T47D (cell line): ENCODE results near the gene B3GALT5.

Experiments
- DNase-seq, 2 experiments: peaks; one replicate each; pipeline versions ENCODE4 v3.0.0 to v3.0.0-alpha.2; 2011 to 2012; ENCODE audit warnings: low read depth in 1 of 2, low spot score in 1 of 2
- JUND ChIP-seq: IDR thresholded peaks from 2 replicates; pipeline ENCODE4 v1.6.1; 2012; ENCODE audit warnings: low read depth
- in situ Hi-C: cut with HindIII; loops from 2 replicates; pipeline ENCODE4 v1.10.0; 2016; ENCODE audit warnings: low sequenced_read_pairs, low pct_unique_long_range_greater_than_20kb

B3GALT5 gene

DNA sequence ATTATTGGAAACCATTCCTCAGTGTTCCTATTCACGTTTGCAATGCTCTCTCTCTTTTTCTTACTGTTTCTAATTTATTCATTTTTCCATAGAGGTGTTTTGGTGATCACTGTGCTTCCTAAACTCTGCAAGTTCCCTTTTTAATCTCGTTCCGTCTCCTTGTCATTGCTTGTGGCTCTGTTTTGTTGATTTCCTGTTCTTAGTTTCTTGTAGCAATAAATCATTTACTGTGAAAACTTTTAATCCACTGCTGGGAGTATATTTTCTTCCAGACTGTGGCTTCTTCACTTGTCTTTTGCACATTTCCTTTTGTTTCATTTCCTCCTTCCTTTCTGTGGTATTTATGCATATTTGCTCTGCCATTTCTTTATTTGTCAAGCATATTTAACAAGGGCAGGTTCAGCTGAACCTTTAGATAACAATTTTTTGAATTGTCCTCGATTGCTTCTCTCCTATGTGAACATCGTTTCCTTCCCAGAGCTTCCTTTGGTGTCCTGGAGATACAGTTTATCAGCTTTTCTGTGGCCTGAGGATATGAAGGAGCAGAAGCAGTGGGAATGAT lies 3.6 kb downstream of the B3GALT5 start:
- TF ChIP-seq JUND = no peak

DNA sequence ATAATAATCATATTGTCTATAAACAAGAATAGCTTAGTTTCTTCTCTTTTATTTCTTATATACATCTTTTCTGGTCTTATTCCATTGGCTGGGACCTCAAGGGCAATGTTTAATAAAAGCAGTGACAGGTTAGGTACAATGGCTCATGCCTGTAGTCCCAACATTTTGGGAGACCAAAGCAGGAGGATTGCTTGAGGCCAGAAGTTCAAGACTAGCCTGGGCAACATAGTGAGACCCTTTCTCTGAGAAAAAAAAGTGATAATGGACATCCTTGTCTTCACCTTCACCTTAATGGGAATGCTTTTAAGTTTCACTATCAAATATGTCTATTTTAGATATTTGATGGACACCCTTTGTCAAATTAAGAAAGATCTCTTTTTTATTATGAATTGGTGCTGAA lies 8.1 kb downstream of the B3GALT5 start:
- no peak for DNase-seq
- in situ Hi-C loops = no loop called here
- no peak for TF ChIP-seq JUND

More for the DNA sequence above, 3.6 kb downstream of the B3GALT5 start:
- in situ Hi-C loops = no loop called here
- no peak for DNase-seq

DNA sequence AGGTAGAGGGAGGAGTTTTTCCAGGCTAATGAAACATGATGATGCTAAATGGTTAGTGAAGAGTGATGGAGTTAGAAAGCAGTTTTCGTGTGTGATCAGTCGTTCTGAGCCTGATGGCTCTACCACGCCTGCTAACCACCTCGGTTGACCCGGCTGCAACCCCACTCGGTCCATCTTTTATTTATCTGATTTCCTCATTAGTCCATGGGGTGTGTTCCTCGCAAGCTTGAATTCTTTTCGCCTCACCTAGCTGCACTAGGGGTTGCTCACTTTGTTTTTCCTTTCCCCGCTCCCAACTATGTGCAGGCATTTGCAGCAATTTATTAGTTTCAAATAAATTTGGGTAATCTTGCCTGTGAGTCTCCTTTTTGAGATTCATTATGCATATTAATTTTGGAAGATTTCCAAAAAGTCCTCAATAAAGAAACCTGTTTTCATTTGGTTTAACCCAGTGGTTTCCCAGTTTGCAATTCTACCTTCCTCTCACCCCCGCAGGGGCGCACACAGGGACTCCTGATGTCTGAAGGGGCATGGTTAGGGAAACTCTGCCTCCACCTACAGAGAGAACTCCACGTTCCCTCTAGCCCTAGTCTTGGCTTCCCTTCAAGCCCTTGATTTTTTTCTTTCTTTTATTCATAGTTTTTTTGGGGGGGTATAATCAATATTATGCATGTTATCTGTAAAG lies 12.6 kb downstream of the B3GALT5 start:
- no peak for TF ChIP-seq JUND
- DNase-seq = no peak
- in situ Hi-C loops = no loop called here

- DNase-seq = no peak
- in situ Hi-C loops = no loop called here
- TF ChIP-seq JUND = no peak
Observed at GRCh38 chr21:39628385-39628784, 15.6 kb downstream of the B3GALT5 start.

- in situ Hi-C loops = no loop called here
- DNase-seq = no peak
- TF ChIP-seq JUND = no peak
Observed at GRCh38 chr21:39630191-39630591, 17.5 kb downstream of the B3GALT5 start.

DNA sequence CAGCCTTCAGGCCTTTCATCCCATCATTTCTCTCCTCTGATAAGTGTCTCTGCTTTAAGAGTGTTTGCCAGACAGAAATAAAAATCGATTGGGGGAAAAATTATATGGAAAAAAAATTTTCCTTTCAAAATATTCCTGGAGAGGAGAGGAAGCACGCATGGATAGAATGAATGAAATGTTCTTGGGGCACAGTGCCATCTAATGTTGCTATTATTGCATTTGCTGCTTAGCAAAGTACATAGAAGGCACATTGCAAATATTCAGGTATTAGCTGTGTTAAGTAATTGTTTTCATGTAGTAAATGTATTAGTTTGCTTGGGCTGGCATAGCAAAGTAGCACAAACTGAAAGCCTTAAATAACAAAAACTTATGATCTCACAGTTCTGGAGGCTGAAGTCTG lies 18.1 kb downstream of the B3GALT5 start:
- DNase-seq = peak in 1 of 2 experiments; percentile 40
- in situ Hi-C loops = no loop called here
- TF ChIP-seq JUND = no peak

GRCh38 chr21:39631842-39632562 lies 19.3 kb downstream of the B3GALT5 start:
- in situ Hi-C loops = no loop called here
- DNase-seq = no peak

GRCh38 chr21:39632796-39633442 lies 20.2 kb downstream of the B3GALT5 start:
- in situ Hi-C loops = no loop called here
- DNase-seq = no peak

More at GRCh38 chr21:39631842-39632562, 19.3 kb downstream of the B3GALT5 start:
- no peak for TF ChIP-seq JUND

DNA sequence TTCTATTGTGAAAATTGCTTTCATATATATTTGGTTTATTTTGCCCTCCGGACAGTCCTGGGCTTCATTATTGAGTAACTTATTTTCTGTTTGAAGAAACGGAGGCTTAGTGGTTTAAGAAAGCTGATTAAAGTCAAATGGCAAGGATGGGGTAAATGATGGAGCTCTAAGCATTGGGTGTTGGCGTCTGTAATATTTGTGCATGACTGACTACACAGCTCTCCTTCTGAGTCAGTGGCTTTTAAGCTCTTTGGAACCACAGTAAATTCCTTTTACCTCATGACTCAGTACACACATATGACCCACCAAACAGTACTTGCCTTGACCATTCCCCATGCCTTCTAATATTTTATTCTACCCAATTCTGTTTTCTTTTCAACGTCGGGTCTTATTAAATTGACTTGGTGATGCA lies 21.0 kb downstream of the B3GALT5 start:
- in situ Hi-C loops = no loop called here
- no peak for DNase-seq
- no peak for TF ChIP-seq JUND

More at GRCh38 chr21:39632796-39633442, 20.2 kb downstream of the B3GALT5 start:
- no peak for TF ChIP-seq JUND

DNA sequence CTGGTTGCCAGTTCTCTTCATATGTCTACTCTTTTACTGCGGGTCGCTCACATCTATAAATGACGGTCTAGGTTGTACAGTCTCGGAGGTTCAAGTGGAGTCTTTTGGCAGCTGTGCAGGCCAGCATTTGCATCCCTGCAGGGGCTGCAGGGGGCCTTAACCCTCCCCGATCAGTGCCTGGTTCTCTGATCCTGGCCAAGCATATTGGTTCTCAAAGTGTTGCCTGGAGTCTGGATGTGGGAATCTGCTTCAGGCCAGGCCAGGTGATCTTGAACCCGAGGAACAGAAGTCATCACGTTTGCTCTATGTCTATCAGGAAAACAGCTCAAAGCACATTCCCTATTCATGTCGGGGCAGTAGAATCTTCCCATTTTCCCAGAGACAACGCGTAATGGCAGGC lies 21.8 kb downstream of the B3GALT5 start:
- in situ Hi-C loops = no loop called here
- TF ChIP-seq JUND = no peak
- no peak for DNase-seq

GRCh38 chr21:39637197-39637970 lies 24.6 kb downstream of the B3GALT5 start:
- TF ChIP-seq JUND = no peak
- DNase-seq = no peak
- in situ Hi-C loops = no loop called here

- DNase-seq = no peak
- in situ Hi-C loops = no loop called here
- no peak for TF ChIP-seq JUND
Observed at GRCh38 chr21:39637971-39638240, 25.2 kb downstream of the B3GALT5 start.
